ENCODE measurements around the gene PHACTR4.
"Not testable (repeated sequence)": the region's sequence is repeated elsewhere in the genome, so short reads cannot be mapped to it uniquely, and the experiment has no call there.

The PHACTR4 gene

DNA sequence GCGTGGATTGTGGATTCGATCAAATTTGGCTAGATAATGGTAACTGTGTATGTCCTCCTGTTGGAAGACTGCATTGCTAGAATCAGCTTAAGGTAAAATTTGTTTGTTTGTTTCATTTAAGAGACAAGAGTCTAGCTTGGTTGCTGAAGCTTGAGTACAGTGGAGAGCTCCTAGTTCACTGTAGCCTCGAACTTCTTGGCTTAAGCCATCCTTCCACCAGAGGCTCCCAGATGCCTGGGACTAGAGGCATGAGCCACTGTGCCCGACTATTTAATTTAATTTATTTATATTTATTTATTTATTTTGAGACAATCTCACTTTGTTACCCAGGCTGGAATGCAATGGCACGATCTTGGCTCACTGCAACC lies 1.5 kb downstream of the PHACTR4 start:
- in situ Hi-C loops (cut with MboI; ENCODE audit: low pct_unique_long_range_greater_than_20kb, low sequenced_read_pairs, unreplicated experiment), result no loop called here
- DNase-seq (ENCODE audit: low spot score), result no peak
- TF ChIP-seq, protein P1, sequence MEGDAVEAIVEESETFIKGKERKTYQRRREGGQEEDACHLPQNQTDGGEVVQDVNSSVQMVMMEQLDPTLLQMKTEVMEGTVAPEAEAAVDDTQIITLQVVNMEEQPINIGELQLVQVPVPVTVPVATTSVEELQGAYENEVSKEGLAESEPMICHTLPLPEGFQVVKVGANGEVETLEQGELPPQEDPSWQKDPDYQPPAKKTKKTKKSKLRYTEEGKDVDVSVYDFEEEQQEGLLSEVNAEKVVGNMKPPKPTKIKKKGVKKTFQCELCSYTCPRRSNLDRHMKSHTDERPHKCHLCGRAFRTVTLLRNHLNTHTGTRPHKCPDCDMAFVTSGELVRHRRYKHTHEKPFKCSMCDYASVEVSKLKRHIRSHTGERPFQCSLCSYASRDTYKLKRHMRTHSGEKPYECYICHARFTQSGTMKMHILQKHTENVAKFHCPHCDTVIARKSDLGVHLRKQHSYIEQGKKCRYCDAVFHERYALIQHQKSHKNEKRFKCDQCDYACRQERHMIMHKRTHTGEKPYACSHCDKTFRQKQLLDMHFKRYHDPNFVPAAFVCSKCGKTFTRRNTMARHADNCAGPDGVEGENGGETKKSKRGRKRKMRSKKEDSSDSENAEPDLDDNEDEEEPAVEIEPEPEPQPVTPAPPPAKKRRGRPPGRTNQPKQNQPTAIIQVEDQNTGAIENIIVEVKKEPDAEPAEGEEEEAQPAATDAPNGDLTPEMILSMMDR (IDR thresholded peaks at IDR 0.05; ENCODE audit: extremely low read depth, insufficient read depth, missing control alignments), result no peak

DNA sequence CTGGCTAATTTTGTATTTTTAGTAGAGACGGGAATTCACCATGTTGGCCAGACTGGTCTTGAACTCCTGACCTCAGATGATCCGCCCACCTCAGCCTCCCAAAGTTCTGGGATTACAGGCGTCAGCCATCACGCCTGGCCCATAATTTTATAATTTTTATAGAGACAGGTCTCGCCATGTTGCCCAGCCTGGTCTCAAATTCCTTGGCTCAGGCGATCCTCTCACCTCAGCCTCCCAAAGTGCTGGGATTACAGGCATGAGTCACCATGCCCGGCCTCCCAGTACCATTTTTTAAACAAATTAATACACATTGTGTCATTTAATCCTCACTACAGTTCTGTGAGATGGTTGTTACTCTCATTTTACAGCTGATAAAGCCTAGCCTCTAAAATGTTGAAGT lies 3.9 kb downstream of the PHACTR4 start:
- DNase-seq (ENCODE audit: low spot score); in situ Hi-C loops (cut with MboI; ENCODE audit: low pct_unique_long_range_greater_than_20kb, low sequenced_read_pairs, unreplicated experiment): not testable (repeated sequence)

DNA sequence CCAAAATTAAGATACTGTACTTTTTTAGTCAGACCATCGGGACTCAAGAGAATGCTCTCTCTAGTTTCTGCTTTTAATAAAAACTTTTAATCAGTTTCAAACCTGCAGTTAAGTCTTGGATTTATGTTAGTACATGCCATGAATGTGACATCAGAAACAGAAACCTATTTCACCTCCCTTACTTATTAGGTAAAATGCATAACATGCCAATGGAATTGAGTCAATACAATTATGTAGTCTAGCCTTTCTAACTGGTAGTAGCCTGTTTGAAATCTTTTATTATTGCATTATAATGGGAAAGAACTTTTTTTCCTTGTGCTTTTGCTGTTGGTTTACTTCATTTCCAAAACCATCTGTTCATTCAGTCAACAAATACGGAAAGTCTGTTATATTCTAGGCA lies 4.8 kb downstream of the PHACTR4 start:
- TF ChIP-seq, protein P1 (IDR thresholded peaks at IDR 0.05; ENCODE audit: extremely low read depth, insufficient read depth, missing control alignments), result no peak

DNA sequence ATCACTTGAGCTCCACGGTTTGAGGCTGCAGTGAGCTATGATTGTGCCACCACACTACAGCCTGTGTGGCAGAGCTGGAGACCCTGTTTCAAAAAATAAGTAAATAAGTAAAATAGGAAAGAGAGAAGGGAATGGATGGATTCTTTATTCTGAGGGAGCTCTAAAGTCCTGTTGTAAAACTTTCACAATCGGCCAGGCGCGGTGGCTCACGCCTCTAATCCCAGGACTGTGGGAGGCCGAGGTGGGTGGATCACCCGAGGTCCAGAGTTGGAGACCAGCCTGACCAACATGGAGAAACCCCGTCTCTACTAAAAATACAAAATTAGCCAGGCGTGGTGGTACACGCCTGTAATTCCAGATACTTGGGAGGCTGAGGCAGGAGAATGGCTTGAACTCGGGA lies 6.1 kb downstream of the PHACTR4 start:
- in situ Hi-C loops (cut with MboI; ENCODE audit: low pct_unique_long_range_greater_than_20kb, low sequenced_read_pairs, unreplicated experiment); DNase-seq (ENCODE audit: low spot score): not testable (repeated sequence)

More for the DNA sequence above, 4.8 kb downstream of the PHACTR4 start:
- in situ Hi-C loops (cut with MboI; ENCODE audit: low pct_unique_long_range_greater_than_20kb, low sequenced_read_pairs, unreplicated experiment), result no loop called here
- no peak for DNase-seq (ENCODE audit: low spot score)

DNA sequence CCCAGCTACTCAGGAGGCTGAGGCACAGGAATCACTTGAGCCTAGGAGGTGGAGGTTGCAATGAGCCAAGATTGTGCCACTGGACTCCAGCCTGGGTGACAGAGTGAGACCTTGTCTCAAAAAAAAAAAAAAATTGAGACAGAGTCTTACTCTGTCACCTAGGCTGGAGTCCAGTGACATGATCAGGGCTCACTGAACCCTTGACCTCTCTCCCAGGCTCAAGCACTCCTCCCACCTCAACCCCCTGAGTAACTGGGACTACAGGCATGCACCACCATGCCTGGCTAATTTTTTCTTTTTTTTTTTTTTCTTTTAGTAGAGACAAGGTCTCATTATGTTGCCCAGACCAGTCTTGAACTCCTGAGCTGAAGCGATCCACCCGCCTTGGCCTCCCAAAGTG lies 6.7 kb downstream of the PHACTR4 start:
- in situ Hi-C loops (cut with MboI; ENCODE audit: low pct_unique_long_range_greater_than_20kb, low sequenced_read_pairs, unreplicated experiment); DNase-seq (ENCODE audit: low spot score): not testable (repeated sequence)

DNA sequence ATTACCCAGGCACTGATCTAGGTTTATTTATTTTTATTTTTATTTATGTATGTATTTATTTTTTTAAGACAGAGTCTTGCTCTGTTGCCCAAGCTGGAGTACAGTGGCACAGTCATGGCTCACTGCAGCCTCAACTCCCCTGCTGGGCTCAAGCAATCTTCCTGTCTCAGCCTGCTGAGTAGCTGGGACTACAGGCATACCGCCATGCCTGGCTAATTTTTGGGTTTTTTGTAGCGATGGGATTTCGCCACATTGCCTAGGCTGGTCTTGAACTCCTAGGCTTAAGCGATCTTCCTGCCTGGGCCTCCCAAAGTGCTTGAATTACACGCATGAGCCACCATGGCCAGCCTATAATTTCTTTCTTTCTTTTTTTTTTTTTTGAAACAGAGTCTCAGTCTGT lies 9.4 kb downstream of the PHACTR4 start:
- DNase-seq (ENCODE audit: low spot score), result no peak
- in situ Hi-C loops (cut with MboI; ENCODE audit: low pct_unique_long_range_greater_than_20kb, low sequenced_read_pairs, unreplicated experiment), result no loop called here
- TF ChIP-seq, protein P1 (IDR thresholded peaks at IDR 0.05; ENCODE audit: extremely low read depth, insufficient read depth, missing control alignments), result no peak

DNA sequence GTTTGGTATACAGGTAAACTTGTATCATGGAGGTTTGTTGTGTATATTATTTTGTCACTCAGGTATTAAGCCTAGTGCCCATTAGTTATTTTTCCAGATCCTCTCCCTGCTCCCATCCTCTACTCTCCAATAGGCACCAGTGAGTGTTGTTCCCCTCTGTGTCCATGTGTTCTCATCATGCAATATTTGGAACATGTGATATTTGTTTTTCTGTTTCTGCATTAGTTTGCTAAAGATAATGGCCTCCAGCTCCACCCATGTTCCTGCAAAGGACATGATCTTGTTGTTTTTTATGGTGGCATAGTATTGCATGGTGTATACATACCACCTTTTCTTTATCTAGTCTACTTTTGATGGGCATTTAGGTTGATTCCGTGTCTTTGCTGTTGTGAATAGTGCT lies 10.9 kb downstream of the PHACTR4 start:
- TF ChIP-seq, protein P1 (IDR thresholded peaks at IDR 0.05; ENCODE audit: extremely low read depth, insufficient read depth, missing control alignments), result no peak
- in situ Hi-C loops (cut with MboI; ENCODE audit: low pct_unique_long_range_greater_than_20kb, low sequenced_read_pairs, unreplicated experiment), result no loop called here
- no peak for DNase-seq (ENCODE audit: low spot score)

DNA sequence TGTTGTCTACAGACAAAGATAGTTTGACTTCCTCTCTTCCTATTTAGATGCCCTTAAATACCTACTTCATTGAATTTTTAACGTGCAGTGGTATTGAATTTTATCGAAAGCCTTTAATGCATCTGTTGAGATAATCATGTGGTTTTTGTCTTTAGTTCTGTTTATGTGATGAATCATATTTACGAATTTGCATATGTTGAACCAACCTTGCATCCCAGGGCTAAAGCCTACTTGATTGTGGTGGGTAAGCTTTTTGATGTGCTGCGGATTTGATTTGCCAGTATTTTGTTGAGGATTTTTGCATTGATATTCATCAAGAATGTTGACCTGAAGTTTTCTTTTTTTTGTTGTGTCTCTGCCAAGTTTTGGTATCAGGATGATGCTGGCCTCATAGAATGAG lies 14.2 kb downstream of the PHACTR4 start:
- DNase-seq (ENCODE audit: low spot score); in situ Hi-C loops (cut with MboI; ENCODE audit: low pct_unique_long_range_greater_than_20kb, low sequenced_read_pairs, unreplicated experiment): not testable (repeated sequence)

DNA sequence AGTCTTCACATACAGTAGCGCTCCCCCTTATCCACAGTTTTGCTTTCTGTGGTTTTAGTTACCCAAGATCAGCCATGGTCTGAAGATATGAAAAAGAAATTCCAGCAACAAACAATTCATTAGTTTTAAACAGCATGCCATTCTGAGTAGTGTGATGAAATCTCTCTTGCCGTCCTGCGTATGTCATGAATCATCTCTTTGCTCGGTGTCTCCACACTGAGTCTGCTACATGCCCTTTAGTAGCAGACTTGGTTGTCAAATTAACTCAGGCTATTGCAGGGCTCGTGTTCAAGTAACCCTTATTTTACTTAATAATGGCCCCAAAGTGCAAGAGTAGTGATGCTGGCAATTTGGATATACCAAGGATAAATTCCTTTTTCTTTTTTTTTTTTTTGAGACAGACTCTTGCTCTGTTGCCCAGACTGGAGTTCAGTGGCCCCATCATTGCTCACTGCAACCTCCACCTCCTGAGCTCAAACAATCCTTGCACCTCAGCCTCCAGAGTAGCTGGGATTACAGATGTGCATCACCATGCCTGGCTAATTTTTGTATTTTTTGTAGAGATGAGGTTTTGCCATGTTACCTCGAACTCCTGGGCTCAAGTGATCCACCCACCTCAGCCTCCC lies 22.6 kb downstream of the PHACTR4 start:
- TF ChIP-seq, protein P1 (IDR thresholded peaks at IDR 0.05; ENCODE audit: extremely low read depth, insufficient read depth, missing control alignments), result no peak
- in situ Hi-C loops (cut with MboI; ENCODE audit: low pct_unique_long_range_greater_than_20kb, low sequenced_read_pairs, unreplicated experiment), result no loop called here
- no peak for DNase-seq (ENCODE audit: low spot score)
